Smooth muscle cell (in vitro differentiated cells): ENCODE measurements around the gene CMPK1. TPM values are rescaled to one million over a fixed set of nuclear protein-coding genes. Genes with fewer than 3 reads are reported as not detected.
"Not testable (repeated sequence)": the region's sequence is repeated elsewhere in the genome, so short reads cannot be mapped to it uniquely, and the experiment has no call there.

Experiments used
- DNase-seq: peaks from one replicate; lab custom pipeline; 2025; ENCODE audit not compliant: unreplicated experiment; lab: John Stamatoyannopoulos, UW
- H2AFZ ChIP-seq: fragments of 200-600 bp; sonication (generic); 2 replicates; pipeline ENCODE4 v1.6.0; 2016; ENCODE audit warnings: antibody characterized with exemption, low read depth, mild to moderate bottlenecking
- H3F3A ChIP-seq: fragments of 200-600 bp; sonication (generic); 2 replicates; pipeline ENCODE4 v1.6.0; 2017; ENCODE audit warnings: antibody characterized with exemption, low read depth
- H3K27ac ChIP-seq: fragments of 200-600 bp; sonication (generic); 2 replicates; pipeline ENCODE4 v1.5.1; 2016; ENCODE audit warnings: low read depth, mild to moderate bottlenecking
- H3K27me3 ChIP-seq: fragments of 200-600 bp; sonication (generic); 2 replicates; pipeline ENCODE4 v1.6.1; 2016; ENCODE audit warnings: low read depth, mild to moderate bottlenecking
- H3K36me3 ChIP-seq: fragments of 200-600 bp; sonication (generic); 2 replicates; pipeline ENCODE4 v1.5.1; 2016; ENCODE audit warnings: low read depth
- H3K4me1 ChIP-seq: fragments of 200-600 bp; sonication (generic); 2 replicates; pipeline ENCODE4 v1.5.1; 2016; ENCODE audit warnings: low read depth
- H3K4me2 ChIP-seq: fragments of 200-600 bp; sonication (generic); 2 replicates; pipeline ENCODE4 v1.6.0; 2016; ENCODE audit warnings: mild to moderate bottlenecking
- H3K4me3 ChIP-seq: fragments of 200-600 bp; sonication (generic); 2 replicates; pipeline ENCODE4 v1.5.1; 2016; ENCODE audit warnings: mild to moderate bottlenecking
- H3K79me2 ChIP-seq: fragments of 200-600 bp; sonication (generic); 2 replicates; pipeline ENCODE4 v1.6.0; 2016; ENCODE audit warnings: low read depth, mild to moderate bottlenecking
- H3K9ac ChIP-seq: fragments of 200-600 bp; sonication (generic); 2 replicates; pipeline ENCODE4 v1.6.0; 2016; ENCODE audit warnings: low read depth
- H3K9me3 ChIP-seq: fragments of 200-600 bp; sonication (generic); replicated peaks from 2 replicates; pipeline ENCODE4 v1.5.1; 2016; ENCODE audit warnings: low read depth
- H4K20me1 ChIP-seq: fragments of 200-600 bp; sonication (generic); 2 replicates; pipeline ENCODE4 v1.6.0; 2016; ENCODE audit warnings: low read depth
- CTCF ChIP-seq: fragments of 200-600 bp; sonication (generic); IDR thresholded peaks from 2 replicates; pipeline ENCODE4 v1.5.1; 2017; ENCODE audit warnings: borderline replicate concordance, mild to moderate bottlenecking, antibody characterized with exemption; ENCODE audit not compliant: insufficient read depth, poor library complexity, severe bottlenecking
- WGBS: methylation state at CpG from one replicate; pipeline ENCODE4 v1.1.7; 2016; ENCODE audit warnings: low lambda C conversion rate; 5-methylcytosine and 5-hydroxymethylcytosine counted together
- polyA plus RNA-seq: library from polyadenylated mRNA; unstranded; fragments of >200 nt; fragmentation: Nextera tagmentation; extraction: Ambion mirVana; gene quantifications from 2 replicates; pipeline ENCODE4 v1.2.1, GENCODE V29; 2016
- total RNA-seq: library from RNA; depleted of rRNA; stranded (reverse); fragments of >200 nt; gene quantifications from 2 replicates; pipeline ENCODE4 v1.2.3, GENCODE V29; 2014

Gene CMPK1
- total RNA-seq (105 and 149 TPM in 2 replicates), polyA plus RNA-seq (68.2 and 75.5 TPM in 2 replicates)

- 2% methylated on average over 18 of the region's 40 CpGs for WGBS
- H3K79me2 ChIP-seq: peaks cover 40% of the 10 kb centered on the region
- H3K27me3 ChIP-seq: no peaks in the 10 kb centered on the region
- peak within 1 kb of the TSS; percentile 91 for H3K27ac ChIP-seq
- H3K9ac ChIP-seq: peak within 1 kb of the TSS; percentile 87
- peak within 1 kb of the TSS; percentile 91 for H3K4me2 ChIP-seq
- H3K36me3 ChIP-seq: no peaks in the 10 kb centered on the region
- peak within 1 kb of the TSS; percentile 96 for H3K4me3 ChIP-seq
- no peaks in the 10 kb centered on the region for H3K9me3 ChIP-seq
- peaks cover 6% of the 10 kb centered on the region for H3F3A ChIP-seq
- peak within 1 kb of the TSS; percentile 98 for H2AFZ ChIP-seq
- DNase-seq: peak; percentile 81
- TF ChIP-seq CTCF: no peak
- H3K4me1 ChIP-seq: peaks cover 11% of the 10 kb centered on the region
- peaks cover 25% of the 10 kb centered on the region for H4K20me1 ChIP-seq
Observed at GRCh38 chr1:47333578-47333921, at the start of gene CMPK1. Gene CMPK1 (plus strand): TSS chr1:47333790. CDS start chr1:47333946, 156 bp downstream.

- H4K20me1 ChIP-seq, DNase-seq, H3K36me3 ChIP-seq, H3K4me3 ChIP-seq, H3K4me2 ChIP-seq, H3K27me3 ChIP-seq, H3K9me3 ChIP-seq, H3F3A ChIP-seq, H3K79me2 ChIP-seq, H2AFZ ChIP-seq, H3K27ac ChIP-seq, H3K9ac ChIP-seq, H3K4me1 ChIP-seq: not testable (repeated sequence)
- 96% methylated on average over 4 of the region's 4 CpGs for WGBS
Observed at GRCh38 chr1:47288116-47288515, 45.5 kb upstream of the CMPK1 start.

- H3F3A ChIP-seq, H3K9me3 ChIP-seq, H4K20me1 ChIP-seq, H3K4me2 ChIP-seq, H3K4me1 ChIP-seq, DNase-seq, H3K36me3 ChIP-seq, H3K27ac ChIP-seq, H3K9ac ChIP-seq, H2AFZ ChIP-seq, H3K27me3 ChIP-seq, H3K4me3 ChIP-seq, H3K79me2 ChIP-seq: not testable (repeated sequence)
- WGBS: 99% methylated on average over 6 of the region's 6 CpGs
Observed at GRCh38 chr1:47294863-47295262, 38.7 kb upstream of the CMPK1 start.

- Histone ChIP-seq H3K4me2 (no peak overlapping the region), H3K36me3 (no peaks in the 10 kb centered on the region), H3K27ac (no peak overlapping the region), H3K79me2 (no peaks in the 10 kb centered on the region), H4K20me1 (no peaks in the 10 kb centered on the region), H3K9ac (no peak overlapping the region), H3K4me1 (no peaks in the 10 kb centered on the region), H2AFZ (no peak overlapping the region), H3K4me3 (no peak overlapping the region), H3K27me3 (no peaks in the 10 kb centered on the region), H3K9me3 (no peaks in the 10 kb centered on the region), H3F3A (no peaks in the 10 kb centered on the region)
- TF ChIP-seq CTCF: no peak
- no peak for DNase-seq
- WGBS: 96% methylated on average over 2 of the region's 2 CpGs
Observed at GRCh38 chr1:47295579-47295978, 38.0 kb upstream of the CMPK1 start.

GRCh38 chr1:47298025-47298699, 35.4 kb upstream of the CMPK1 start:
- DNase-seq: no peak
- H3K4me1 ChIP-seq: no peaks in the 10 kb centered on the region
- no peak overlapping the region for H3K4me3 ChIP-seq
- H4K20me1 ChIP-seq: no peaks in the 10 kb centered on the region
- H3K9me3 ChIP-seq: no peaks in the 10 kb centered on the region
- TF ChIP-seq CTCF: no peak
- H3K27me3 ChIP-seq: no peaks in the 10 kb centered on the region
- H3K36me3 ChIP-seq: peaks cover 5% of the 10 kb centered on the region
- no peak overlapping the region for H3K27ac ChIP-seq
- no peak overlapping the region for H2AFZ ChIP-seq
- no peak overlapping the region for H3K4me2 ChIP-seq
- no peaks in the 10 kb centered on the region for H3F3A ChIP-seq
- no peak overlapping the region for H3K9ac ChIP-seq
- H3K79me2 ChIP-seq: no peaks in the 10 kb centered on the region
